Left lung (tissue), 10 donors: Measurements from ENCODE around the gene C17orf113. TPM values are rescaled to one million over a fixed set of nuclear protein-coding genes. Genes with fewer than 3 reads are reported as not detected.
"Not testable (repeated sequence)": the region's sequence is repeated elsewhere in the genome, so short reads cannot be mapped to it uniquely, and the experiment has no call there.

Experiments
- ATAC-seq: fragments of 200-7000 bp; cut with Tn5 transposase; one replicate; pipeline ENCODE4 v1.9.1; 2020; ENCODE audit warnings: moderate library complexity
- DNase-seq, 4 donors: peaks; one replicate each; pipeline ENCODE4 v3.0.0-alpha.2; 2013 to 2020
- H3K27ac ChIP-seq, 2 donors: fragments of 200-600 bp; sonication (generic) in 1 of 2; one replicate each; pipeline versions ENCODE4 v1.5.0 to v1.8.0; 2020 to 2021
- H3K27me3 ChIP-seq, 2 donors: fragments of 200-600 bp; sonication (generic) in 1 of 2; one replicate each; pipeline versions ENCODE4 v1.5.0 to v1.8.0; 2020 to 2021
- H3K36me3 ChIP-seq, 2 donors: fragments of 200-600 bp; sonication (generic) in 1 of 2; one replicate each; pipeline versions ENCODE4 v1.5.0 to v1.8.0; 2020 to 2021
- H3K4me1 ChIP-seq, 2 donors: fragments of 200-600 bp; one replicate each; pipeline ENCODE4 v1.8.0; 2021
- H3K4me3 ChIP-seq, 2 donors: fragments of 200-600 bp; sonication (generic) in 1 of 2; one replicate each; pipeline versions ENCODE4 v1.5.0 to v1.8.0; 2020 to 2021; ENCODE audit warnings: mild to moderate bottlenecking in 1 of 2
- H3K9me3 ChIP-seq, 2 donors: fragments of 200-600 bp; sonication (generic) in 1 of 2; one replicate each; pipeline versions ENCODE4 v1.5.0 to v1.8.0; 2020 to 2021
- CTCF ChIP-seq, 2 donors: fragments of 200-600 bp; sonication (generic) in 1 of 2; IDR thresholded peaks; one replicate each; pipeline versions ENCODE4 v1.5.0 to v1.8.0; 2021; ENCODE audit warnings: antibody characterized with exemption in 2 of 2
- intact Hi-C, 2 donors: fragments of 100-400 bp; cut with DNase I; formaldehyde crosslinking; loops; one replicate each; pipeline versions ENCODE4 v1.11.2 to v1.14.2; 2022
- polyA plus RNA-seq, 6 donors: library from polyadenylated mRNA; unstranded; fragments of 120-200 nt; gene quantifications; one replicate each; pipeline ENCODE4 v1.2.1, GENCODE V29; 2013; ENCODE audit not compliant: insufficient read length in 6 of 6
- total RNA-seq, 2 donors: library from RNA; stranded (reverse); fragmentation: NEBNext Ultra II Directional; extraction: Animal tissue kit (Norgen Biotek cat#: 25700); gene quantifications; one replicate each; pipeline ENCODE4 v1.2.1, GENCODE V29; 2021
- donor health status: DM: no; HTN: yes; CAD: no.
- donor health status: DM: no; HTN: no; CAD: no.

The C17orf113 gene
- total and polyA plus RNA-seq, 8 donors = 0.58 to 5.2 (median 4.3) TPM

GRCh38 chr17:42027590-42027889, 22.9 kb downstream of the C17orf113 start:
- Histone ChIP-seq H3K36me3 (peaks cover 0 to 17% of the 10 kb centered on the region in 2 donors), H3K4me1 (peaks cover 17 to 39% of the 10 kb centered on the region in 2 donors), H3K9me3 (no peaks in the 10 kb centered on the region), H3K4me3 (no peak overlapping the region), H3K27ac (no peak overlapping the region), H3K27me3 (no peaks in the 10 kb centered on the region)
- intact Hi-C loops = loop anchor here in 1 of 2 donors (10.0 kb wide), 1 partner anchor 87 kb away; the partner anchor contains the start of gene DHX58
- TF ChIP-seq CTCF (IDR thresholded peaks at IDR 0.05) = no peak
- DNase-seq (no peak), ATAC-seq (no peak)

GRCh38 chr17:42026857-42027589, 23.4 kb downstream of the C17orf113 start:
- Histone ChIP-seq H3K36me3 (peaks cover 0 to 22% of the 10 kb centered on the region in 2 donors), H3K4me3 (no peak overlapping the region), H3K27ac (no peak overlapping the region), H3K27me3 (no peaks in the 10 kb centered on the region), H3K4me1 (peaks cover 19 to 44% of the 10 kb centered on the region in 2 donors), H3K9me3 (no peaks in the 10 kb centered on the region)
- ATAC-seq (no peak), DNase-seq (no peak)
- TF ChIP-seq CTCF (IDR thresholded peaks at IDR 0.05) = no peak
- intact Hi-C loops = loop anchor here in 1 of 2 donors (10.0 kb wide), 1 partner anchor 88 kb away; the partner anchor contains the start of gene DHX58

- TF ChIP-seq CTCF (IDR thresholded peaks at IDR 0.05) = no peak
- peaks cover 0 to 28% of the 10 kb centered on the region in 2 donors for H3K36me3 ChIP-seq
- H3K4me1 ChIP-seq = peaks cover 23 to 53% of the 10 kb centered on the region in 2 donors
- ATAC-seq = no peak
- no peak overlapping the region for H3K27ac ChIP-seq
- DNase-seq = no peak
- H3K9me3 ChIP-seq = no peaks in the 10 kb centered on the region
- no peaks in the 10 kb centered on the region for H3K27me3 ChIP-seq
- no peak overlapping the region for H3K4me3 ChIP-seq
- intact Hi-C loops = loop anchor here in 1 of 2 donors (10.0 kb wide), 1 partner anchor 89 kb away; the partner anchor contains the start of gene DHX58
Measured at GRCh38 chr17:42025936-42026335, 24.5 kb downstream of the C17orf113 start.

- Histone ChIP-seq H3K27ac (peak overlapping the region; percentile 58 to 93), H3K9me3 (no peaks in the 10 kb centered on the region), H3K36me3 (peaks cover 0 to 28% of the 10 kb centered on the region in 2 donors), H3K4me3 (no peak overlapping the region), H3K27me3 (no peaks in the 10 kb centered on the region), H3K4me1 (peaks cover 28 to 60% of the 10 kb centered on the region in 2 donors)
- ATAC-seq (no peak), DNase-seq (no peak)
- no peak for TF ChIP-seq CTCF (IDR thresholded peaks at IDR 0.05)
- intact Hi-C loops = loop anchor here in 1 of 2 donors (10.0 kb wide), 1 partner anchor 90 kb away; the partner anchor contains the start of gene DHX58
Measured at GRCh38 chr17:42025191-42025579, 25.2 kb downstream of the C17orf113 start.

- Histone ChIP-seq H3K27ac (peak overlapping the region; percentile 58 to 93), H3K4me3 (no peak overlapping the region), H3K27me3 (no peaks in the 10 kb centered on the region), H3K36me3 (peaks cover 0 to 28% of the 10 kb centered on the region in 2 donors), H3K4me1 (peaks cover 28 to 62% of the 10 kb centered on the region in 2 donors), H3K9me3 (no peaks in the 10 kb centered on the region)
- DNase-seq (peak in 2 of 4 donors; percentile 84 to 90), ATAC-seq (peak; percentile 33)
- intact Hi-C loops = loop anchor here in 1 of 2 donors (10.0 kb wide), 1 partner anchor 91 kb away; the partner anchor contains the start of gene DHX58
- TF ChIP-seq CTCF (IDR thresholded peaks at IDR 0.05) = no peak
Measured at GRCh38 chr17:42023524-42024349, 26.7 kb downstream of the C17orf113 start.

- H3K4me1 ChIP-seq = peaks cover 32 to 69% of the 10 kb centered on the region in 2 donors
- not testable (repeated sequence) for H3K27me3 ChIP-seq, DNase-seq, ATAC-seq, H3K9me3 ChIP-seq
- H3K36me3 ChIP-seq = peaks cover 0 to 28% of the 10 kb centered on the region in 2 donors
- intact Hi-C loops = loop anchor here in 1 of 2 donors (10.0 kb wide), 1 partner anchor 94 kb away; the partner anchor contains the start of gene DHX58
- H3K4me3 ChIP-seq = peak overlapping the region; percentile 80 to 89
- peak overlapping the region in 1 of 2 donors; percentile 84 for H3K27ac ChIP-seq
Measured at GRCh38 chr17:42020845-42021244, 29.6 kb downstream of the C17orf113 start.
